HCT116 (cell line): ENCODE results near the gene SERPINB6. TPM values are rescaled to one million over a fixed set of nuclear protein-coding genes. Genes with fewer than 3 reads are reported as not detected.
"Not testable (repeated sequence)": the region's sequence is repeated elsewhere in the genome, so short reads cannot be mapped to it uniquely, and the experiment has no call there.

Experiments used
- ATAC-seq: fragments of 200-7000 bp; cut with Tn5 transposase; 2 replicates; pipeline ENCODE4 v1.9.1; 2020; ENCODE audit warnings: mild to moderate bottlenecking, moderate library complexity
- BruUV-seq: library from RNA; stranded (reverse); fragments of 400-500 nt; replicated peaks from 2 replicates; lab custom pipeline; 2021; lab: Mats Ljungman, UMichigan
- CTCF ChIA-PET: fragments of 300-600 bp; sonication (Branson Sonifier 250); formaldehyde crosslinking; loops from one replicate; lab custom pipeline; 2021; ENCODE audit warnings: antibody characterized with exemption; lab: Charles Lee
- POLR2A ChIA-PET: fragments of 300-600, 350-600 bp; sonication (Branson Sonifier 250); formaldehyde crosslinking; loops from one replicate; lab custom pipeline; 2021; ENCODE audit warnings: antibody characterized with exemption; lab: Charles Lee
- RAD21 ChIA-PET, 2 experiments: fragments of 300-600 bp; sonication (Branson Sonifier 250); formaldehyde crosslinking; loops; one replicate each; lab custom pipeline; 2023; ENCODE audit warnings: low total read pairs in 2 of 2; ENCODE audit not compliant: uncharacterized antibody in 2 of 2, unreplicated experiment in 2 of 2, low non-redundant PET in 1 of 2; lab: Charles Lee
- DNase-seq: peaks from one replicate; pipeline ENCODE4 v3.0.0-alpha.2; 2010; ENCODE audit warnings: low read depth, low spot score
- H2AFZ ChIP-seq: fragments of 200-600 bp; shearing (Covaris generic), sonication (generic); 2 replicates; pipeline ENCODE4 v1.6.1; 2017; ENCODE audit warnings: low read depth, mixed run types, mixed read lengths, antibody characterized with exemption, low read length; ENCODE audit not compliant: poor library complexity, severe bottlenecking
- H3K27ac ChIP-seq: 2 replicates; pipeline ENCODE4 v1.5.1; 2012; ENCODE audit warnings: low read depth, low read length
- H3K27me3 ChIP-seq: fragments of 200-600 bp; sonication (generic); 2 replicates; pipeline ENCODE4 v1.6.1; 2016; ENCODE audit warnings: mixed run types, low read length, mixed read lengths; ENCODE audit not compliant: insufficient read depth
- H3K36me3 ChIP-seq, 2 experiments: fragments of 200-500 bp in 1 of 2; fragments of 200-600 bp in 1 of 2; sonication (Bioruptor generic) in 1 of 2; sonication (generic) in 1 of 2; 2 replicates each; pipeline versions ENCODE4 v1.5.1 to v1.6.1; 2014 to 2016; ENCODE audit warnings: low read length in 2 of 2, inconsistent platforms in 1 of 2, mixed read lengths in 1 of 2, mixed run types in 1 of 2; ENCODE audit not compliant: insufficient read depth in 2 of 2, control insufficient read depth in 1 of 2
- H3K4me1 ChIP-seq, 2 experiments: fragments of 200-600 bp in 1 of 2; sonication (generic) in 1 of 2; 2 replicates each; pipeline versions ENCODE4 v1.5.1 to v1.6.1; 2012 to 2017; ENCODE audit warnings: low read length in 2 of 2, inconsistent platforms in 1 of 2, mild to moderate bottlenecking in 1 of 2, mixed read lengths in 1 of 2, mixed run types in 1 of 2, moderate library complexity in 1 of 2; ENCODE audit not compliant: insufficient read depth in 2 of 2, control insufficient read depth in 1 of 2
- H3K4me2 ChIP-seq: fragments of 200-600 bp; sonication (generic); 2 replicates; pipeline ENCODE4 v1.6.1; 2017; ENCODE audit warnings: mixed run types, low read length, mixed read lengths
- H3K4me3 ChIP-seq, 2 experiments: fragments of 200-600 bp in 1 of 2; sonication (generic) in 1 of 2; replicated peaks in 1 of 2; 2 replicates each; pipeline ENCODE4 v1.5.1; 2011 to 2016; ENCODE audit warnings: low read length in 2 of 2, control low read depth in 1 of 2, low read depth in 1 of 2, mild to moderate bottlenecking in 1 of 2, mixed read lengths in 1 of 2, mixed run types in 1 of 2
- H3K79me2 ChIP-seq: fragments of 200-600 bp; sonication (generic); 2 replicates; pipeline ENCODE4 v1.6.1; 2017; ENCODE audit warnings: mild to moderate bottlenecking, mixed run types, low read length, moderate library complexity, mixed read lengths; ENCODE audit not compliant: insufficient read depth
- H3K9ac ChIP-seq: fragments of 200-600 bp; sonication (generic); 2 replicates; pipeline ENCODE4 v1.6.1; 2016; ENCODE audit warnings: low read length, mixed read lengths
- H3K9me2 ChIP-seq: fragments of 200-600 bp; sonication (generic), shearing (Covaris generic); 2 replicates; pipeline ENCODE4 v1.6.1; 2017; ENCODE audit warnings: mixed run types, mild to moderate bottlenecking, moderate library complexity; ENCODE audit not compliant: insufficient read depth
- H3K9me3 ChIP-seq, 2 experiments: fragments of 200-500 bp in 1 of 2; fragments of 200-600 bp in 1 of 2; sonication (Bioruptor generic) in 1 of 2; sonication (generic) in 1 of 2; 2 replicates each; pipeline ENCODE4 v1.6.1; 2014 to 2017; ENCODE audit warnings: low read length in 2 of 2, mixed read lengths in 2 of 2, inconsistent platforms in 1 of 2, low read depth in 1 of 2, mild to moderate bottlenecking in 1 of 2, mixed run types in 1 of 2, moderate library complexity in 1 of 2; ENCODE audit not compliant: control insufficient read depth in 1 of 2, insufficient read depth in 1 of 2
- H4K20me1 ChIP-seq: fragments of 200-600 bp; sonication (generic), shearing (Covaris generic); 2 replicates; pipeline ENCODE4 v1.6.1; 2017; ENCODE audit warnings: mixed run types, mild to moderate bottlenecking, moderate library complexity; ENCODE audit not compliant: insufficient read depth
- CEBPB ChIP-seq: IDR thresholded peaks from 2 replicates; pipeline ENCODE4 v1.6.1; 2012; ENCODE audit warnings: low read depth
- JUND ChIP-seq: IDR thresholded peaks from 2 replicates; pipeline ENCODE4 v1.6.1; 2012
- TCF7L2 ChIP-seq: IDR thresholded peaks from 2 replicates; pipeline ENCODE4 v1.7.0; 2011; ENCODE audit warnings: borderline replicate concordance, inconsistent platforms; ENCODE audit not compliant: insufficient read depth, insufficient read length; ENCODE audit errors: extremely low read depth
- YY1 ChIP-seq: IDR thresholded peaks from 2 replicates; pipeline ENCODE4 v1.6.1; 2011; ENCODE audit warnings: low read length, low read depth, moderate library complexity, mild to moderate bottlenecking; ENCODE audit not compliant: insufficient replicate concordance; ENCODE audit errors: extremely low read depth
- intact Hi-C: fragments of 100-400 bp; cut with micrococcal nuclease; formaldehyde crosslinking; loops from 2 replicates; pipeline ENCODE4 v1.10.0; 2022
- total RNA-seq: library from RNA; stranded (reverse); gene quantifications from one replicate; pipeline ENCODE4 v1.2.1, GENCODE V29; 2021; ENCODE audit not compliant: unreplicated experiment

The SERPINB6 gene
- total RNA-seq, 1 experiment from 2014 or later = 103 TPM

DNA sequence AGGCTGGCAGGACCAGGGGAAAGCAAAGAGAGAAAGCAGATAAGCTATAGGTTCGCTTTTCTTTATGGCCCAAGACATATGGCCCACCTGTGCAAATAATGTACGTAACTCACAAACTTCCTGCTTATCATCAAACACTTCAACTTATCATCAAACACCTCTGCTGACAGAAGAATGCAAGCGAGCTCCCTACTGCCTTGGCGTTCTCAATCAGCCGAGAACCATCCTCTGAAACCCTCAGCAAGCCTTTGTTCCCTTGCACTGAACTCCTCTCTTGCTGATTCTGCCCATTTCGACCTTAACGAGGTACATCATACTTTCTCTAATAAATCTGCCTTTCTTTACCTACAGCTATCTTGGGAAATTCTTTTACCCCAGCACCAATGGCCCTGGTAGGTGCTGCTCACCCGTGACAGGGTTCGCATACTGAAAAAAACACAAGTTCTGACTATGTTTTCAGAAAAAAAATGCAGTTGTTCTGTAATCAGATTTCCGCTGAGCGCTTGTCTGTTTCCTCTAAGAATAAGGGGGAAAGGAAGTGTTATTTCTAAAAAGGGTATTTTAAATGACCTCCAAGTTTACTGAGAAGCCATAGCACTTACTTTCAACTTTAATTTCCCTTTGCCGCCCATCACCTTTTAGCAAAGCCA lies 28.3 kb downstream of the SERPINB6 start:
- no peak overlapping the region for H3K27ac ChIP-seq
- TF ChIP-seq YY1 (no peak), TCF7L2 (no peak), CEBPB (no peak), JUND (no peak)
- H3K4me3 ChIP-seq = no peak overlapping the region
- BruUV-seq = no TSS peak
- no peaks in the 10 kb centered on the region for H3K9me2 ChIP-seq
- no peak for ATAC-seq
- no peak overlapping the region for H2AFZ ChIP-seq
- no peaks in the 10 kb centered on the region for H3K27me3 ChIP-seq
- intact Hi-C loops = no loop called here
- ChIA-PET RAD21 (no interaction called here), POLR2A (no interaction called here), CTCF (interaction anchor here (4.7 kb wide), 1 partner anchor 9 kb away, joined by 28 read pairs; no protein-coding TSS in a partner anchor)
- no peak overlapping the region for H3K4me2 ChIP-seq
- no peak for DNase-seq
- peaks cover 0 to 6% of the 10 kb centered on the region in 2 experiments; a peak in 1 of 4 replicates for H3K4me1 ChIP-seq
- no peaks in the 10 kb centered on the region; a peak in 1 of 4 replicates for H3K9me3 ChIP-seq
- peaks cover 0 to 1% of the 10 kb centered on the region in 2 experiments; a peak in 1 of 4 replicates for H3K36me3 ChIP-seq
- H4K20me1 ChIP-seq = no peaks in the 10 kb centered on the region
- no peak overlapping the region for H3K9ac ChIP-seq
- H3K79me2 ChIP-seq = no peaks in the 10 kb centered on the region

DNA sequence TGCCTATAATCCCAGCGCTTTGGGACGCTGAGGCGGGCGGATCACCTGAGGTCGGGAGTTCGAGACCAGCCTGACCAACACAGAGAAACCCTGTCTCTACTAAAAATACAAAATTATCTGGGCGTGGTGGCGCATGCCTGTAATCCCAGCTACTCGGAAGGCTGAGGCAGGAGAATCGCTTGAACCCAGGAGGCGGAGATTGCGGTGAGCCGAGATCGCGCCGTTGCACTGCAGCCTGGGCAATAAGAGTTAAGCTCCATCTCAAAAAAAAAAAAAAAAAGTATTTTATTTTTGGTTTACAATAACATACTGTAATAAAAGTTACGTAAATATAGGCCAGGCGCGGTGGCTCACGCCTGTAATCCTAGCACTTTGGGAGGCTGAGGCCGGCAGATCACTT lies 29.3 kb downstream of the SERPINB6 start:
- H3K4me2 ChIP-seq, H2AFZ ChIP-seq, BruUV-seq, RAD21 ChIA-PET, H3K79me2 ChIP-seq, POLR2A ChIA-PET, H3K9me2 ChIP-seq, H3K27me3 ChIP-seq, H4K20me1 ChIP-seq, H3K4me3 ChIP-seq, H3K9ac ChIP-seq, H3K4me1 ChIP-seq, ATAC-seq, H3K36me3 ChIP-seq, H3K9me3 ChIP-seq, DNase-seq, H3K27ac ChIP-seq, intact Hi-C loops: not testable (repeated sequence)
- CTCF ChIA-PET = interaction anchor here (0.6 to 4.7 kb wide), 2 partner anchors 10 to 46 kb away, joined by 3 to 28 read pairs; no protein-coding TSS in a partner anchor
